Stimulated activated CD8-positive, alpha-beta memory T cell treated with anti-CD3 and anti-CD28 coated beads, Interleukin-12 subunit alpha, Interleukin-12 subunit beta, amount 100 ng/mL, for 24 hours (primary cell): ENCODE measurements around the gene SST.

ENCODE experiments used
- DNase-seq: peaks from one replicate; pipeline ENCODE4 v3.0.0-alpha.2; 2020; ENCODE audit errors: extremely low read depth

The SST gene

GRCh38 chr3:187669675-187670504 lies at the start of gene SST:
Gene SST (minus strand): TSS chr3:187670394. CDS start chr3:187670291, 103 bp downstream.
- DNase-seq = no peak

- no peak for DNase-seq
These were observed 49.6 kb upstream of the SST start for GRCh38 chr3:187719628-187720336.

- DNase-seq = no peak
These were observed 48.6 kb upstream of the SST start for GRCh38 chr3:187718802-187719201.

GRCh38 chr3:187717572-187717971 lies 47.4 kb upstream of the SST start:
- DNase-seq = no peak

GRCh38 chr3:187714404-187714979 lies 44.3 kb upstream of the SST start:
- no peak for DNase-seq

- no peak for DNase-seq
These were observed 43.3 kb upstream of the SST start for GRCh38 chr3:187713504-187713903.

GRCh38 chr3:187709155-187709554 lies 39.0 kb upstream of the SST start:
- DNase-seq = no peak

- DNase-seq = no peak
These were observed 38.5 kb upstream of the SST start for GRCh38 chr3:187708696-187709095.

- DNase-seq = no peak
These were observed 36.8 kb upstream of the SST start for GRCh38 chr3:187706971-187707370.

GRCh38 chr3:187705164-187705563 lies 35.0 kb upstream of the SST start:
- DNase-seq = no peak

- no peak for DNase-seq
These were observed 32.4 kb upstream of the SST start, which contains the start of gene RTP2 for GRCh38 chr3:187702507-187703033. Gene RTP2 (minus strand): TSS chr3:187702557. CDS start chr3:187702128, 429 bp downstream.

- no peak for DNase-seq
These were observed 30.1 kb upstream of the SST start for GRCh38 chr3:187700249-187700648.

GRCh38 chr3:187698499-187699399 lies 28.6 kb upstream of the SST start:
- no peak for DNase-seq

- DNase-seq = no peak
These were observed 25.8 kb upstream of the SST start for GRCh38 chr3:187696021-187696420.

- no peak for DNase-seq
These were observed 25.3 kb upstream of the SST start for GRCh38 chr3:187695449-187695848.

- no peak for DNase-seq
These were observed 24.6 kb upstream of the SST start for GRCh38 chr3:187694801-187695200.

GRCh38 chr3:187693431-187693830 lies 23.2 kb upstream of the SST start:
- no peak for DNase-seq

- DNase-seq = no peak
These were observed 19.8 kb upstream of the SST start for GRCh38 chr3:187689984-187690383.

- no peak for DNase-seq
These were observed 16.6 kb upstream of the SST start for GRCh38 chr3:187686621-187687273.

- DNase-seq = no peak
These were observed 15.8 kb upstream of the SST start for GRCh38 chr3:187685948-187686347.

GRCh38 chr3:187684880-187685279 lies 14.7 kb upstream of the SST start:
- DNase-seq = no peak
